ENCODE measurements around the gene TSHZ2.

DNA sequence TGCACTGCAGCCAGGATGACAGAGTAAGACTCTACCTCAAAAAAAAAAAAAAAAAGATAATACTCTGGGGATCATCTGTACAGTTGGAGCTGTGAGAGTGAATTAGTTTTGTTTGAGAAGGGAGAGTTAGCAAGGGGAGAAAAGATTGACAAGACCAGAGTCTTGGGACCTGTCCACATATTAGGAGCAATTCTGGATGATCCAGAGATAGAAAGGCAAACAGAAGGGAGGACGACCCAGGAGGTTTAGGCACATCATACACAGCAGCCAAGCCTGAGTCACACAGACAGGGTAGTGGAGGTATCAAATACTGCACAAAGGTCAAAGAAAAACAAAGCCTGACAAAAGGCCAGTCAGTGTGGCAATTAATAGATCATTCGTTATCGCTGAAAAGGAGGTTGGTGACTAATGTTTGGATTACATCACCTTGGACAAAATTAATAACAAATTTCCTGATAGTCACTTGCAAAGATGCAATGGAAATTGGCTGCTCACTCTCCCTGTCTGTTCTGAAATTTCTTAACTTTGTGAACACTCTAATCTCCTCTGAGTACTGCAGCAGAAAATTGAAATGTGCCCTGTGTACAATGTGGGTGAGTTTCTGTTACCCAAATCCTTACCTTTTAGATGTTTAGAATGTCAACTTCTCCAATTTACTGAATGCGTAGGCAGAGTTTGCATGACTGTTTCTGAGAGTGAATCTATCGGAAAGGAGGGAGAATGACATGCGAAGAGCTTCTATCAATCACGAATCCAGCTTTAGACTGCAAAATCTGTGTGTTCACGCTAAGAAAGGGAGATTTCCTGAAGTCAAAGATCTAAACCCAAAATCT, 105.4 kb downstream of the TSHZ2 start:
- TF ChIP-seq CTCF (IDR thresholded peaks at IDR 0.05) (no peak), POLR2A (IDR thresholded peaks at IDR 0.05) (no peak)
